ENCODE measurements around the gene ARFIP2.

ARFIP2 gene

GRCh38 chr11:6438979-6439571 lies 42.1 kb downstream of the ARFIP2 start:
- DNase-seq = no peak

DNA sequence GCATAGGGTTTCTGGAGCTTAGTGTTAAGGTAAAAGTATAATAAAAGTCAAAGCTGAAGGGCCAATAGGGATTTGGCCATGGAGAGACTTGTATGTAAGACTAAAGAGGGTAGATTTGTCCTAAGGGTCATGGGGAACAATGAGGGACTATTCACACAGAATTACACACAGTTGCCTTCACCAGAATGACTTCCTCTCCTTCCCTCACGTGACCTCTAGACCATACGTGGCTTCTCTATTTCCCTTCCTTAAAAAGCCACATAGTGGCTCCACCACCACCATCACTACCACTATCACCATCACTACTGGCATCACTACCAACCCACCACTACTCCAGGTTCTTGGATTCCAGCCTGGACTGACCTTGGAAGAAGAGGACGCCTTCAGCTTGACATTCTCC lies 43.1 kb downstream of the ARFIP2 start:
- DNase-seq = no peak

DNA sequence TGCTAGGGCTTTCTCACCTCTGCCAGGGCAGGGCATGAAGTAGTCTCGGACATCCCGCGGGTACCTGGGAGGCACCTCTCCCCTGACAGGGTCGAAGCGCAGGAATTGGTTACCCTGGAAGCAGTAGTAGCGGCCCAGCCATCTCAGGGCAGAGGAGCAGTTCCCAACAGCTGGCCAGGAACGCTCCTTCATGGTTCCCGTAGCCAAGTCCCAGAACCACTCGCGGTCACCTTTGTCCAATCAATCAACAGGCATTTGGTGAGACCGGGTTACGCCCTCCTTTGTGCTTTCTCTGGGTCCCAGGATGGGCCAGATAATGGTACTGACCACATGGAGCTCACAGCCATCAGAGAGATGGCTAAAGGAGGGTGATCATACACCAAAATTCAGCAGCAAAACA lies 43.7 kb downstream of the ARFIP2 start:
- DNase-seq = no peak

GRCh38 chr11:6433998-6434660 lies 47.0 kb downstream of the ARFIP2 start:
- no peak for DNase-seq

GRCh38 chr11:6431861-6432260 lies 49.3 kb downstream of the ARFIP2 start:
- DNase-seq = no peak

DNA sequence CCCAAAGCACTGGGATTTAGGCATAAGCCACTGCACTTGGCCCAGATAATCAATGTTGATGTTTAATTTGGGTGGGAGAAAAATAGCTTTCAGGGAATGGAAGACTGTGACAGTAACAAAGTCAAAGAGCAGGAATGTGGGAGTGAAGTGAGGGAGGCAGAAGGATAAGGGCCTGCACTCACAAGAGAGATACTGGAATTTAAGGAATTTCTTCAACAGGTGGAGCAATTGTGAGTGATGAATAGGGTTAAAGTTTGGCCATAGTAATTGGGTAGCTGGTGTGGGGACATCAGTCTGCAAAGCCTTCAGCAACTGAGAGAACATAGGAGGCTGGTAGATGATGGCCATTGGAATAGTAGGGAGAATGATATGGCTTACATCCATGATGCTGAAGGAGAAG lies 53.6 kb downstream of the ARFIP2 start:
- DNase-seq = no peak

Measured in cortex of kidney (tissue), 1 donor.